Measurements from ENCODE around the gene TRIM29. TPM values are rescaled to one million over a fixed set of nuclear protein-coding genes. Genes with fewer than 3 reads are reported as not detected.

Gene TRIM29
- total and polyA plus RNA-seq, 2 experiments from 2014 or later, result 0.28 TPM; not detected in 1

- Histone ChIP-seq H3K4me3 (no peak overlapping the region), H3K4me2 (no peak overlapping the region), H3K36me3 (ENCODE audit: insufficient read depth) (no peaks in the 10 kb centered on the region), H3K9me2 (ENCODE audit: insufficient read depth) (no peaks in the 10 kb centered on the region), H3K79me2 (replicated peaks; ENCODE audit: insufficient read depth) (no peaks in the 10 kb centered on the region), H3K27ac (ENCODE audit: low read depth) (no peak overlapping the region), H2AFZ (no peak overlapping the region), H3F3A (replicated peaks; ENCODE audit: low read depth) (no peaks in the 10 kb centered on the region), H4K20me1 (replicated peaks; ENCODE audit: insufficient read depth) (no peaks in the 10 kb centered on the region), H3K27me3 (ENCODE audit: insufficient read depth) (peaks cover 3% of the 10 kb centered on the region; the same call in 1 of the 2 replicates), H3K4me1 (ENCODE audit: insufficient read depth) (no peaks in the 10 kb centered on the region; the same call in 1 of the 2 replicates)
- Mint-ChIP-seq H3K4me1 (peaks cover 26% of the 10 kb centered on the region), H3K4me3 (no peak overlapping the region), H3K27me3 (ENCODE audit: insufficient read depth, low read depth, poor library complexity) (peaks cover 42% of the 10 kb centered on the region), H3K36me3 (ENCODE audit: low read depth) (no peaks in the 10 kb centered on the region), H3K27ac (no peak overlapping the region), H3K9me3 (peaks cover 4% of the 10 kb centered on the region; the same call in 1 of the 3 replicates)
- DNase-seq (ENCODE audit: low spot score) (no peak), ATAC-seq (no peak)
- TF ChIP-seq ZNF331 (CRISPR knock-in tag; IDR thresholded peaks at IDR 0.05; ENCODE audit: low read depth), result no peak
- no peak for TF ChIP-seq ZNF462 (CRISPR knock-in tag; IDR thresholded peaks at IDR 0.05)
- TF ChIP-seq, protein P1, sequence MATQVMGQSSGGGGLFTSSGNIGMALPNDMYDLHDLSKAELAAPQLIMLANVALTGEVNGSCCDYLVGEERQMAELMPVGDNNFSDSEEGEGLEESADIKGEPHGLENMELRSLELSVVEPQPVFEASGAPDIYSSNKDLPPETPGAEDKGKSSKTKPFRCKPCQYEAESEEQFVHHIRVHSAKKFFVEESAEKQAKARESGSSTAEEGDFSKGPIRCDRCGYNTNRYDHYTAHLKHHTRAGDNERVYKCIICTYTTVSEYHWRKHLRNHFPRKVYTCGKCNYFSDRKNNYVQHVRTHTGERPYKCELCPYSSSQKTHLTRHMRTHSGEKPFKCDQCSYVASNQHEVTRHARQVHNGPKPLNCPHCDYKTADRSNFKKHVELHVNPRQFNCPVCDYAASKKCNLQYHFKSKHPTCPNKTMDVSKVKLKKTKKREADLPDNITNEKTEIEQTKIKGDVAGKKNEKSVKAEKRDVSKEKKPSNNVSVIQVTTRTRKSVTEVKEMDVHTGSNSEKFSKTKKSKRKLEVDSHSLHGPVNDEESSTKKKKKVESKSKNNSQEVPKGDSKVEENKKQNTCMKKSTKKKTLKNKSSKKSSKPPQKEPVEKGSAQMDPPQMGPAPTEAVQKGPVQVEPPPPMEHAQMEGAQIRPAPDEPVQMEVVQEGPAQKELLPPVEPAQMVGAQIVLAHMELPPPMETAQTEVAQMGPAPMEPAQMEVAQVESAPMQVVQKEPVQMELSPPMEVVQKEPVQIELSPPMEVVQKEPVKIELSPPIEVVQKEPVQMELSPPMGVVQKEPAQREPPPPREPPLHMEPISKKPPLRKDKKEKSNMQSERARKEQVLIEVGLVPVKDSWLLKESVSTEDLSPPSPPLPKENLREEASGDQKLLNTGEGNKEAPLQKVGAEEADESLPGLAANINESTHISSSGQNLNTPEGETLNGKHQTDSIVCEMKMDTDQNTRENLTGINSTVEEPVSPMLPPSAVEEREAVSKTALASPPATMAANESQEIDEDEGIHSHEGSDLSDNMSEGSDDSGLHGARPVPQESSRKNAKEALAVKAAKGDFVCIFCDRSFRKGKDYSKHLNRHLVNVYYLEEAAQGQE (IDR thresholded peaks at IDR 0.05; ENCODE audit: unreplicated experiment), result no peak
- TF ChIP-seq, protein P2, sequence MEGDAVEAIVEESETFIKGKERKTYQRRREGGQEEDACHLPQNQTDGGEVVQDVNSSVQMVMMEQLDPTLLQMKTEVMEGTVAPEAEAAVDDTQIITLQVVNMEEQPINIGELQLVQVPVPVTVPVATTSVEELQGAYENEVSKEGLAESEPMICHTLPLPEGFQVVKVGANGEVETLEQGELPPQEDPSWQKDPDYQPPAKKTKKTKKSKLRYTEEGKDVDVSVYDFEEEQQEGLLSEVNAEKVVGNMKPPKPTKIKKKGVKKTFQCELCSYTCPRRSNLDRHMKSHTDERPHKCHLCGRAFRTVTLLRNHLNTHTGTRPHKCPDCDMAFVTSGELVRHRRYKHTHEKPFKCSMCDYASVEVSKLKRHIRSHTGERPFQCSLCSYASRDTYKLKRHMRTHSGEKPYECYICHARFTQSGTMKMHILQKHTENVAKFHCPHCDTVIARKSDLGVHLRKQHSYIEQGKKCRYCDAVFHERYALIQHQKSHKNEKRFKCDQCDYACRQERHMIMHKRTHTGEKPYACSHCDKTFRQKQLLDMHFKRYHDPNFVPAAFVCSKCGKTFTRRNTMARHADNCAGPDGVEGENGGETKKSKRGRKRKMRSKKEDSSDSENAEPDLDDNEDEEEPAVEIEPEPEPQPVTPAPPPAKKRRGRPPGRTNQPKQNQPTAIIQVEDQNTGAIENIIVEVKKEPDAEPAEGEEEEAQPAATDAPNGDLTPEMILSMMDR (conservative IDR thresholded peaks at IDR 0.05; ENCODE audit: low read depth in 2 of 2), result no peak
- TF ChIP-seq STAT1 (IDR thresholded peaks at IDR 0.05; ENCODE audit: unreplicated experiment), result no peak
- no peak for TF ChIP-seq EZH2phosphoT487 (IDR thresholded peaks at IDR 0.05; ENCODE audit: unreplicated experiment)
- TF ChIP-seq POLR2AphosphoS5 (IDR thresholded peaks at IDR 0.05; ENCODE audit: low read depth), result no peak
- TF ChIP-seq, protein P3, sequence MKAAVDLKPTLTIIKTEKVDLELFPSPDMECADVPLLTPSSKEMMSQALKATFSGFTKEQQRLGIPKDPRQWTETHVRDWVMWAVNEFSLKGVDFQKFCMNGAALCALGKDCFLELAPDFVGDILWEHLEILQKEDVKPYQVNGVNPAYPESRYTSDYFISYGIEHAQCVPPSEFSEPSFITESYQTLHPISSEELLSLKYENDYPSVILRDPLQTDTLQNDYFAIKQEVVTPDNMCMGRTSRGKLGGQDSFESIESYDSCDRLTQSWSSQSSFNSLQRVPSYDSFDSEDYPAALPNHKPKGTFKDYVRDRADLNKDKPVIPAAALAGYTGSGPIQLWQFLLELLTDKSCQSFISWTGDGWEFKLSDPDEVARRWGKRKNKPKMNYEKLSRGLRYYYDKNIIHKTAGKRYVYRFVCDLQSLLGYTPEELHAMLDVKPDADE (IDR thresholded peaks at IDR 0.05), result no peak
- no peak for TF ChIP-seq JUNB (IDR thresholded peaks at IDR 0.05; ENCODE audit: unreplicated experiment)
- no peak for TF ChIP-seq EZH2 (IDR thresholded peaks at IDR 0.05; ENCODE audit: low read depth, unreplicated experiment)
- no peak for TF ChIP-seq CREB1 (CRISPR knock-in tag; IDR thresholded peaks at IDR 0.05; ENCODE audit: low read depth)
- no peak for TF ChIP-seq NANOG (IDR thresholded peaks at IDR 0.05; ENCODE audit: borderline replicate concordance)
- no peak for TF ChIP-seq ZNF114 (CRISPR knock-in tag; IDR thresholded peaks at IDR 0.05)
These were observed 48.5 kb upstream of the TRIM29 start for GRCh38 chr11:120186456-120186773.
